Ascending aorta (tissue), 2 donors: ENCODE measurements around the gene MYO9B. TPM values are rescaled to one million over a fixed set of nuclear protein-coding genes. Genes with fewer than 3 reads are reported as not detected.

Source experiments
- DNase-seq, 2 donors: peaks; one replicate each; pipeline ENCODE4 v3.0.0-alpha.2; 2019; ENCODE audit warnings: low spot score in 2 of 2
- H3K27ac ChIP-seq, 2 donors: fragments of 200-600 bp; sonication (generic); one replicate each; pipeline ENCODE4 v1.5.1; 2016 to 2017; ENCODE audit warnings: mild to moderate bottlenecking in 1 of 2
- H3K27me3 ChIP-seq: fragments of 200-600 bp; sonication (generic); one replicate; pipeline ENCODE4 v1.5.1; 2017
- H3K36me3 ChIP-seq, 2 donors: fragments of 200-600 bp; sonication (generic); one replicate each; pipeline ENCODE4 v1.5.1; 2016
- H3K4me1 ChIP-seq, 2 donors: fragments of 200-600 bp; sonication (generic); one replicate each; pipeline ENCODE4 v1.5.1; 2016 to 2017; ENCODE audit warnings: mild to moderate bottlenecking in 1 of 2
- H3K4me3 ChIP-seq, 2 donors: fragments of 200-600 bp; sonication (generic); one replicate each; pipeline ENCODE4 v1.5.1; 2016 to 2017; ENCODE audit warnings: mild to moderate bottlenecking in 1 of 2
- H3K9me3 ChIP-seq, 2 donors: fragments of 200-600 bp; sonication (generic); one replicate each; pipeline ENCODE4 v1.5.1; 2016
- intact Hi-C: fragments of 100-400 bp; cut with DNase I; formaldehyde crosslinking; loops from one replicate; pipeline ENCODE4 v1.15.1; 2023
- total RNA-seq: library from RNA; depleted of rRNA; stranded (reverse); fragments of >200 nt; gene quantifications from one replicate; pipeline ENCODE4 v1.1.0, GENCODE V29; 2016
- TF ChIP-seq, protein P1 (sequence below), 3 experiments: fragments of 200-600 bp in 2 of 3; fragments of 450-650 bp in 1 of 3; sonication (generic) in 2 of 3; IDR thresholded peaks; one replicate each; pipeline ENCODE4 v1.5.1; 2016 to 2019; ENCODE audit warnings: antibody characterized with exemption in 3 of 3, mild to moderate bottlenecking in 1 of 3, moderate library complexity in 1 of 3

Gene MYO9B
- total RNA-seq, 1 donor from 2014 or later = 182 TPM

DNA sequence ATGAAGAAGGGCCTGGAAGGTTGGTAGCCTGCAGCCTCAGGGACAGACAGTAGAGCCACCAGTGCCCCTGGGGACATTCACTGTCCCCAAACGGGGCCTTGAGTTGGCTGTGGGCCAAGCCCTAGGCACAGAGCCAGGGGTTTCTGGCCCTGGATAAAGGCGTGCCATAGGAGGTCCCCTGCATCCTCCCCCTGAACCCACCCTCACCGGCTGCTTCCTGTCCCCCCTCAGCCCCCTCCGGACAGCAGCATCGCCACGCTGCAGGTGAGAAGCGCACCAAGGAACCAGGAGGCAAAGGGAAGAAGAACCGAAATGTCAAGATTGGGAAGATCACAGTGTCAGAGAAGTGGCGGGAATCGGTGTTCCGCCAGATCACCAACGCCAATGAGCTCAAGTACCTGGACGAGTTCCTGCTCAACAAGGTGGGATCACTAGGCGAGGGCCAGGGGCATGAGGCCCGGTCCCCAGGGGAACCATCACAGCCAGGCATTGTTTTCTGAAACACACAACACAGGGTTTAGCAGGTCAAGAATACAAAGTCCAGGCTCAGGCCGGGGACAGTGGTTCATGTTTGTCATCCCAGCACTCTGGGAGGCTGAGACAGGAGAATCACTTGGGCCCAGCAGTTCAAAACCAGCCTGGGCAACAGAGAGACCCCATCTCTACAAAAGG, 125.0 kb downstream of the MYO9B start:
- H3K4me1 ChIP-seq = no peaks in the 10 kb centered on the region
- H3K4me3 ChIP-seq = no peak overlapping the region
- peaks cover 80 to 91% of the 10 kb centered on the region in 2 donors for H3K36me3 ChIP-seq
- intact Hi-C loops = no loop called here
- DNase-seq = no peak
- H3K27ac ChIP-seq = no peak overlapping the region
- no peaks in the 10 kb centered on the region for H3K27me3 ChIP-seq
- no peaks in the 10 kb centered on the region for H3K9me3 ChIP-seq
- TF ChIP-seq, protein P1, sequence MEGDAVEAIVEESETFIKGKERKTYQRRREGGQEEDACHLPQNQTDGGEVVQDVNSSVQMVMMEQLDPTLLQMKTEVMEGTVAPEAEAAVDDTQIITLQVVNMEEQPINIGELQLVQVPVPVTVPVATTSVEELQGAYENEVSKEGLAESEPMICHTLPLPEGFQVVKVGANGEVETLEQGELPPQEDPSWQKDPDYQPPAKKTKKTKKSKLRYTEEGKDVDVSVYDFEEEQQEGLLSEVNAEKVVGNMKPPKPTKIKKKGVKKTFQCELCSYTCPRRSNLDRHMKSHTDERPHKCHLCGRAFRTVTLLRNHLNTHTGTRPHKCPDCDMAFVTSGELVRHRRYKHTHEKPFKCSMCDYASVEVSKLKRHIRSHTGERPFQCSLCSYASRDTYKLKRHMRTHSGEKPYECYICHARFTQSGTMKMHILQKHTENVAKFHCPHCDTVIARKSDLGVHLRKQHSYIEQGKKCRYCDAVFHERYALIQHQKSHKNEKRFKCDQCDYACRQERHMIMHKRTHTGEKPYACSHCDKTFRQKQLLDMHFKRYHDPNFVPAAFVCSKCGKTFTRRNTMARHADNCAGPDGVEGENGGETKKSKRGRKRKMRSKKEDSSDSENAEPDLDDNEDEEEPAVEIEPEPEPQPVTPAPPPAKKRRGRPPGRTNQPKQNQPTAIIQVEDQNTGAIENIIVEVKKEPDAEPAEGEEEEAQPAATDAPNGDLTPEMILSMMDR (IDR thresholded peaks at IDR 0.05) = no peak

DNA sequence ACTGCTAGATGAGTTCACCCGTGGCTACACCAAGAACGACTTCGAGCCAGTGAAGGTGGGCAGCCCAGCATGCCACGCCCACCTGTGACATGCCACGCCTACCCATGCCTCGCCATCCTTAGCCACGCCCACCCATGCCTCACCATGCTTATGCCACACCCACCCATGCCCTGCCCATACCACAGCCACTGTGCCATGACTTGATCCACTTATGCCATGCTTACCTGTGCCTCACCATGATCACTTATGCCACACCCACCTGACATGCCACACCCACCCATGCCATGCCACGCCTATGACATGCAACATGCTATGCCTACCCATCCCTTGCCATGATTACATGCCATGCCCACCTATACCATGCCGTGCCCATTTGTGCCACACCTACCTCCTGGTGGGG, 126.7 kb downstream of the MYO9B start:
- Histone ChIP-seq H3K4me1 (no peaks in the 10 kb centered on the region), H3K36me3 (peaks cover 85 to 95% of the 10 kb centered on the region in 2 donors), H3K9me3 (no peaks in the 10 kb centered on the region), H3K4me3 (no peak overlapping the region), H3K27ac (no peak overlapping the region), H3K27me3 (no peaks in the 10 kb centered on the region)
- TF ChIP-seq, protein P1 (IDR thresholded peaks at IDR 0.05) = no peak
- DNase-seq = no peak
- intact Hi-C loops = no loop called here

- peaks cover 83 to 95% of the 10 kb centered on the region in 2 donors for H3K36me3 ChIP-seq
- no peaks in the 10 kb centered on the region for H3K9me3 ChIP-seq
- no peak overlapping the region for H3K4me3 ChIP-seq
- intact Hi-C loops = no loop called here
- H3K27ac ChIP-seq = no peak overlapping the region
- DNase-seq = no peak
- H3K27me3 ChIP-seq = no peaks in the 10 kb centered on the region
- TF ChIP-seq, protein P1 (IDR thresholded peaks at IDR 0.05) = no peak
- no peaks in the 10 kb centered on the region for H3K4me1 ChIP-seq
These were observed 127.1 kb downstream of the MYO9B start for GRCh38 chr19:17202713-17203112.

GRCh38 chr19:17205237-17206140, 129.9 kb downstream of the MYO9B start:
- H3K27ac ChIP-seq = no peak overlapping the region
- DNase-seq = no peak
- no peaks in the 10 kb centered on the region for H3K9me3 ChIP-seq
- TF ChIP-seq, protein P1 (IDR thresholded peaks at IDR 0.05) = peak; percentile 51 to 56 (median 52)
- H3K4me3 ChIP-seq = no peak overlapping the region
- peaks cover 80 to 93% of the 10 kb centered on the region in 2 donors for H3K36me3 ChIP-seq
- H3K27me3 ChIP-seq = no peaks in the 10 kb centered on the region
- H3K4me1 ChIP-seq = no peaks in the 10 kb centered on the region
- intact Hi-C loops = loop anchor here (1.0 kb wide), 1 partner anchor 77 kb away; no protein-coding TSS in a partner anchor

GRCh38 chr19:17206736-17207581, 131.4 kb downstream of the MYO9B start:
- peaks cover 80 to 92% of the 10 kb centered on the region in 2 donors for H3K36me3 ChIP-seq
- no peak for DNase-seq
- intact Hi-C loops = no loop called here
- H3K4me1 ChIP-seq = no peaks in the 10 kb centered on the region
- TF ChIP-seq, protein P1 (IDR thresholded peaks at IDR 0.05) = no peak
- no peaks in the 10 kb centered on the region for H3K9me3 ChIP-seq
- H3K27me3 ChIP-seq = no peaks in the 10 kb centered on the region
- H3K4me3 ChIP-seq = no peak overlapping the region
- no peak overlapping the region for H3K27ac ChIP-seq
